GM12891 (cell line): Measurements from ENCODE around the gene MAPK13.
A peak's percentile ranks its signal among the peaks of the same experiment; 100 is the strongest.

Experiments used
- DNase-seq: peaks from one replicate; pipeline ENCODE4 v3.0.0; 2011; ENCODE audit warnings: low spot score; ENCODE audit not compliant: insufficient read length
- FAIRE-seq: peaks from 2 replicates; lab custom pipeline; 2011; peaks lifted over from hg19 to GRCh38; lab: Jason Lieb, UNC
- PAX5 ChIP-seq: IDR thresholded peaks from 2 replicates; pipeline ENCODE4 v1.6.1; 2011; ENCODE audit warnings: low read length, moderate library complexity, mild to moderate bottlenecking; ENCODE audit not compliant: insufficient read depth, severe bottlenecking
- POLR2A ChIP-seq: IDR thresholded peaks from 2 replicates; pipeline ENCODE4 v1.6.1; 2011; ENCODE audit warnings: low read depth, low read length, control low read depth
- POLR2AphosphoS5 ChIP-seq: IDR thresholded peaks from 2 replicates; pipeline ENCODE4 v1.6.1; 2011; ENCODE audit warnings: low read depth, low read length, control low read depth
- POU2F2 ChIP-seq: IDR thresholded peaks from 2 replicates; pipeline ENCODE4 v1.6.1; 2011; ENCODE audit warnings: low read depth, mild to moderate bottlenecking, control low read depth, low read length, moderate library complexity
- SPI1 ChIP-seq: IDR thresholded peaks from 2 replicates; pipeline ENCODE4 v1.6.1; 2011; ENCODE audit warnings: low read depth, low read length, control low read depth
- TAF1 ChIP-seq: IDR thresholded peaks from 2 replicates; pipeline ENCODE4 v1.6.1; 2011; ENCODE audit warnings: low read depth, low read length, control low read depth

The MAPK13 gene

DNA sequence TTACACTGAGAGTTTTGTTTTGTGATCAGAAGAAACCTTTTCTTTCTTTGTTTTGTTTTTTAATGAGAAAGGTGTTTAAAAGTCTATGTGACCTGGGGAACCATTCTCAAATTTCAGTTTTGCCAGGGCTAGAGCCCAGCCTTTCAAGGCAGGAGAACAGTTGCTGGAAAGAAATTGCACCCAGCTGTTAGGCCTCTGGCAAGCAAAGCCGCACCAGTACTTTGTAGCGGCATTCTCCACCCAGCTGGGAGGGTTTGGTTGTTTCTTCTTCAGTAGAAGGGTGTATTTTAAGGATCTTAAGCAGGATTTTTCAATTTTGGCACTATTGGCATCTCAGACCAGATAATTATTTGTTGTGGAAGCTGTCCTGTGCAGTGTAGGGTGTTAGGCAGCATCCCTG lies 16.6 kb upstream of the MAPK13 start:
- TF ChIP-seq POLR2A (no peak), PAX5 (no peak)
- no peak for FAIRE-seq
- no peak for DNase-seq

DNA sequence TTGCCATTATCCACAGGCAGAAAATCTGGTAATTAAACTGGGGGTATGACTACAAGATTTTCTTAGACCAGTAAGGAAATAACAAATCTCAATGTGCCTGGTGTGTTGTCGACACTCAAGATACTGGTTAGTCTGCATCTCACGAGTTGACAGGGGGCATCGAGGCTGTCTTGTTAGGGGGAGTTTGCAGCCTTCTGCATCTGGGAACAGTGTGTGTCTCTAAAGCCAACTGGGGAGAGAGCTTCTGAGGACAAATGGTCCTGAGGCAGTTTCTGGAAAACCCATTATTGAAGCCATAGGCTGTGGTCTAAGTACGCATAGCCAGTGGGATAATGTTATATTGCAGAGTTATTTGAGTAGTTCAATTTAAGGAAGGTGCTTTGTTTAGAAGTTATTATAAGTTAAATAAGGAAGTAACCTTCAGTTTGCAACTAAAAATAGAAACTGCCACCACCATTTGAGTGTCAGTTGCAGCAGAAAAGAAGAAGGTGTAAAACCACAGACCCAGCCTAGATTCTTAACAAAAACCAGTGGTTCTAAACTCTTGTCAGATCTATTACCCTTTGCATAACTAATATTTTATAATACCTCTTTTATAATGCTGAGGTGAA lies 15.4 kb upstream of the MAPK13 start:
- FAIRE-seq (peak; percentile 82), DNase-seq (no peak)
- TF ChIP-seq PAX5 (no peak), TAF1 (no peak), SPI1 (no peak), POLR2A (no peak), POU2F2 (no peak), POLR2AphosphoS5 (no peak)

DNA sequence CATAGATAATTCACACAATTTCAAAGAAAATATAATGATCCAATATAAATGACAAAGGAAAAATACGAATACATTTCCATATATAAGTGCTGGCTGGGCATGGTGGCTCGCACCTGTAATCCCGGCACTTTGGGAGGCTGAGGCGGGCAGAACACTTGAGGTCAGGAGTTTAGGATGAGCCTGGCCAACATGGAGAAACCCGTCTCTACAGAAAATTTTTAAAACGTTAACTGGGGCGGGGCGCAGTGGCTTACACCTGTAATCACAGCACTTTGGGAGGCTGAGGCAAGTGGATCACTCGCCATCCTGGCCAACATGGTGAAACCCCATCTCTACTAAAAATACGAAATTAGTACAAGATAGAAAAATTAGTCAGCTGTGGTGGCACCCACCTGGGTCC lies 14.9 kb upstream of the MAPK13 start:
- no peak for TF ChIP-seq POLR2A
- TF ChIP-seq SPI1 = no peak
- TF ChIP-seq POU2F2 = no peak
- TF ChIP-seq POLR2AphosphoS5 = no peak
- no peak for TF ChIP-seq PAX5
- TF ChIP-seq TAF1 = no peak
- FAIRE-seq (no peak), DNase-seq (no peak)

DNA sequence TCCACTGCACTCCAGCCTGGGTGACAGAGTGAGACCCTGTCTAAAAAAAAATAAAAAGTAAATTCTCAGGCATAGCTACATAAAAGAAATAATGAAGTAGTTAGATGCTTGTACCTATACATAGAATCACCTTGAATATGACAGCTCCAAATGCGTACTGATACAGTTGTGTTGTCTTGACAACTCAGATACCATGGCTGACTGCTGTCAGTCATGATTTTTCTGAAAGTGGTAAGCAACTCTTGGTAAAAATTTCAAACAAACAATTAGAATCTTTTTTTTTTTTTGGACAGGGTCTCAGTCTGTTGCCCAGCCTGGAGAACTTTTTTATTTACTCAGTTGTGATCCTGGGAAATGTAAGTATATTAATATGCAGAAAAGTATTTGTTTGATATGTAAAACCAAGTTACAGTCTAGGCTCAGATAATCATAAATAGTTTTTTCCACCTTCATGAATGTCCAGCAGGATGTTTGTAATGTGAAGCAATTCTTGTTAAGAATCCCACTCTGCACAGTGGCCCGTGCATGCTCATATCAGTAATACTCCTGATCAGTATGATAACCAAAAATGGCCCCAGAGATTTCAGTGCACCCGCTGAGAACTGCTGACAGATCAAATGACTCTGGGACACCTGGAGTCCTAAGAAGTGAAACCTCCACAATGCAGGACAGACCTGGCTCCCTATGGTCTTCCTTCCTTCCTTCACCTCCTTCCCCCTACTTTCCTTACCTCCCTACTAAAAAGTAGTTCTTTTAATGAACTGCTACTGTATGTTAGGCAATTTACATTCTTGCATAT lies 14.0 kb upstream of the MAPK13 start:
- FAIRE-seq = no peak
- DNase-seq = no peak
- no peak for TF ChIP-seq POLR2A

DNA sequence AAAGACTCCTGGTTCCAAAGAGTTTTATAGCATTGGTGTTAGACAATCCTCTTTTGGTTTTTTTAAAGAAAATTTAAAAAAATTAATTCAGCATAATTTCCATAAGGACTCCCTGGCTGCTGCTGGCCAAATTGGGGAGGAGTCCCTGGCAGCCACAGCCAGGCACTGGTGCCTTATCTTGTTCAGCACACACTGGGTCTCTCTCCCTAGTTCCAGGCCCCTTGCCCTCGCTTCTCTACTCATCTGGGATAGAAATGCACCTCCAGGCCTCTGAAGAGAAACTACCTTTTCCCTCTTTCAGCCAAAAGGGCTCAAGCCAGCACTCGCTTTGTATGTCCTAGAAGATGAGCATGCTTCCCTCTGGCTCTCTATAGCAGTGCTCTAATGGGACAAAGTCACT lies 13.4 kb upstream of the MAPK13 start:
- TF ChIP-seq POLR2A (no peak), PAX5 (no peak), POU2F2 (no peak), SPI1 (no peak), TAF1 (no peak), POLR2AphosphoS5 (no peak)
- DNase-seq (no peak), FAIRE-seq (no peak)

DNA sequence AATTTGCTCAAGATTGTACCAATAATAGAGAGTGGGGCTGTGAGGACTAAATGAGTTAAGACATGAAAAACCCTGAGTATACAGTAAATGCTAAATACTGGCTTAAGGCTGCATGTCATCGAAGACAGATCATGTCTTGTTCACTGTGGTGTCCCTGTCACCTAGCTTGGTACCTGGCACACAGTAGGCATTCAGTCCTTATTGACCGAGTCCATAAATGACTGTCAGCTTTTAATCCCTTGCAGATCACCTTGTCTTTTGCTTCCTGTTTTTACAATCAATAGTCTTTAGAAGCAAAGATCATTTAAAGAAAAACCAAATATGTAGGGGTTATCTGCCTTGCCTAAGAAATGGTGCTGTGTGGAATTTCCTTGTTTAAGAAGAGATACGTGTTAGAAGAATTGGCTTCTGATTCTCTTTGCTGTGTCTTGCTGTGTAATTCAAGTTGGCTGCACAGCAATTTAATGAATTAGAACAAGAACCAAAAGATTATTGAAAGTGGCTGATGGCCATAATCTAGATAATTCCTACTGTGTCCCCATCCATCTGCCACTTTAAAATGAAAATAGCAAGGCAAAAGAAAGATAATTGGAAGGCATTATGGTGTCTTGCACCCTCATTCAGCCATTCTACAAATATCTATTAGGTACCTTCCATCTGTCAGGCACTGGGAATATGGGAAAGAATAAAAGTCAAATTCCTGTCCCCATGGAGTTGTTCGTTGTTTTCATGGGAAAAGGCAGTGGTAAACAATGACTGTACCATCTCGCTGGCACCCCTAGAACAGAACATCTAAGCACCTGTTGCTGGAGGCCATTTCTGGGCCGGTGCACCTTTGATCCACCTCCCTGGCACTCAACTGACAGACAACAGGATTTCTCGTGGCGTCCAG lies 12.4 kb upstream of the MAPK13 start:
- FAIRE-seq = no peak
- DNase-seq = no peak
- TF ChIP-seq POU2F2 = no peak
- TF ChIP-seq PAX5 = no peak
- no peak for TF ChIP-seq TAF1
- TF ChIP-seq SPI1 = no peak

DNA sequence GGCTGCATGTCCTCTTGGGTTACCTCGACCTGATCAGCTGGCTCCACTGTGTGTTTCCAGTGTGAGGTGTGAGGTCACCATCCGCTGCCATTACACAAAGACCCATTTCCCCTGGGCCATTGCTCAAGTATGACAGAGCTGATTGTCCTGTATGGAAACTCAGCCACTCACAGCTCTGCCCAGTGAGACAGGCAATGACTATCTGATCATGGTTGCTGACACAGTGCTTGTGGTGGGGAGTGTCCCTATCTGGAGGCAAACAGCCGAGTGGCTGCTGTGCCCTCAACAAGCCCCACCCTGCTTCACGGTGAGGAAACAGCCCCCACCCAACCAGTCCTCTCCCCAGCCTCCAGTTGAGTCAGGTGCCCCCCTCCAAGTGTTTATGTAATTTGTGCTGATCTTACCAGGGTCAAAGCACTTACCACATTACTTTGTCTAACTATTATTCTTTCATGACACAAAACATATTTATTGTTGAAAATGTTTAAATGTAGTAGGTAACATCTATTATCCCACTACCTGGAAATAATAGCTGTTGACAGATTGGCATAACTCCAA lies 11.7 kb upstream of the MAPK13 start:
- no peak for DNase-seq
- no peak for TF ChIP-seq PAX5
- no peak for TF ChIP-seq POU2F2
- no peak for TF ChIP-seq TAF1
- no peak for TF ChIP-seq SPI1
- FAIRE-seq = no peak

DNA sequence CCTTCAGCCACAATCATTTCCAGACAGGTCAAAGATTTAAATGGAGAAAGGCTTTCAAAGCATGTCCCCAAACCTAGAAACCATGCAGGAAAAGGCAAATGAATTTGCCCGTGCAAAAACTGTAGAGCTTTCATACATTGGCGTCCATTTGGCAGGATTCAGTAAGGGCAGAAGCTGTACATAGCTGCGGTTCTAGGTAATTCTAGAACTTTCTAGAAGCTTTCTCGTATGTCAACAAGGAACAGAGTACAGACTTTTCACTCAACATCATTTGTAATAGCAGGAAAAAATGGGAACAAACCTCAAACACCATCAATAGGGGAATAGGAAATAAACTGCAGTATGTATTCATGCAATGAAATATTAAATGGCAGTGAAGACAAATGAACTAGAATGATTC lies 11.1 kb upstream of the MAPK13 start:
- no peak for DNase-seq
- TF ChIP-seq TAF1 = no peak
- TF ChIP-seq SPI1 = no peak
- no peak for TF ChIP-seq POLR2AphosphoS5
- TF ChIP-seq POU2F2 = no peak
- TF ChIP-seq POLR2A = no peak
- no peak for TF ChIP-seq PAX5
- no peak for FAIRE-seq

DNA sequence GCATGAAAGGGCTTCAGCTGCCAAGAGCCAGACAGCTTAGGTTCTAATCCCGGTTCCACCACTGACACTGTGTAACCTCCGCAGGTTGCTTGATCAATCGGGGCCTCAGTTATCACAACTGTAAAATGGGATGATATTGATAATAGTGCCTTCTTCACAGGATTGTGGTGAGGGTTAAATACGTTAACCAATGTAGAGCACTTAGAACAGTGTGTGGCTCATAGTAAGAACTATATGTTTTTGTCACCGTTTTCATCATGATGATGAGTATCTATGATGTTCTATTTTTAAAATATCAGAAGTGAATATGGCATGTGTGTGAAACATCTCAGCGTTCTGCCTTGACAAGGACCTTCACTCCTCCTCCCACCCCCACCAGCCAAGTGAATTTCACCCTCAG lies 10.3 kb upstream of the MAPK13 start:
- TF ChIP-seq SPI1 = no peak
- no peak for TF ChIP-seq TAF1
- no peak for TF ChIP-seq PAX5
- no peak for TF ChIP-seq POU2F2
- no peak for TF ChIP-seq POLR2A
- TF ChIP-seq POLR2AphosphoS5 = no peak
- FAIRE-seq = no peak
- DNase-seq = no peak
